ENCODE results near the gene RPRD1B. TPM values are rescaled to one million over a fixed set of nuclear protein-coding genes. Genes with fewer than 3 reads are reported as not detected.

RPRD1B gene
- total and polyA plus RNA-seq, 4 donors = 5.8 to 34.3 (median 29.4) TPM

GRCh38 chr20:38092915-38093314, 59.4 kb downstream of the RPRD1B start:
- no peaks in the 10 kb centered on the region for H3K27me3 ChIP-seq (ENCODE audit: control insufficient read depth in 4 of 4, insufficient read depth in 4 of 4, low read length in 3 of 4)
- H3K9me3 ChIP-seq (ENCODE audit: control insufficient read depth in 4 of 4, low read length in 3 of 4) = no peaks in the 10 kb centered on the region
- H3K9ac ChIP-seq (ENCODE audit: low read depth in 1 of 2, low read length in 2 of 2) = no peak overlapping the region
- TF ChIP-seq ZBTB33 (IDR thresholded peaks at IDR 0.05) = no peak
- no peak for TF ChIP-seq NR2F2 (IDR thresholded peaks at IDR 0.05)
- no peak for TF ChIP-seq HNF4G (IDR thresholded peaks at IDR 0.05)
- TF ChIP-seq GABPA (IDR thresholded peaks at IDR 0.05 in 1 of 2, conservative IDR thresholded peaks at IDR 0.05 in 1 of 2) = no peak
- no peak for TF ChIP-seq JUND (IDR thresholded peaks at IDR 0.05)
- no peak for TF ChIP-seq HNF4A (conservative IDR thresholded peaks at IDR 0.05)
- no peak overlapping the region for H3K4me3 ChIP-seq (ENCODE audit: low read depth in 1 of 3, low read length in 3 of 3)
- no peak for DNase-seq (ENCODE audit: low spot score)
- peak overlapping the region in 1 of 2 donors; percentile 6 for H3K27ac ChIP-seq (ENCODE audit: low read depth in 1 of 2, low read length in 2 of 2)
- H3K4me1 ChIP-seq (ENCODE audit: control insufficient read depth in 4 of 4, insufficient read depth in 4 of 4, low read length in 3 of 4) = peaks cover 0 to 7% (median 3%) of the 10 kb centered on the region in 4 donors
- H3K36me3 ChIP-seq (ENCODE audit: control insufficient read depth in 4 of 4, insufficient read depth in 3 of 4, low read depth in 1 of 4, low read length in 3 of 4) = peaks cover 10 to 33% (median 26%) of the 10 kb centered on the region in 4 donors

- TF ChIP-seq HNF4A (conservative IDR thresholded peaks at IDR 0.05) (peak; percentile 41 to 52), YY1 (IDR thresholded peaks at IDR 0.05) (no peak)
- H3K4me1 ChIP-seq (ENCODE audit: control insufficient read depth in 4 of 4, insufficient read depth in 4 of 4, low read length in 3 of 4) = peaks cover 0 to 7% (median 3%) of the 10 kb centered on the region in 4 donors
- no peak overlapping the region for H3K27ac ChIP-seq (ENCODE audit: low read depth in 1 of 2, low read length in 2 of 2)
- no peaks in the 10 kb centered on the region for H3K9me3 ChIP-seq (ENCODE audit: control insufficient read depth in 4 of 4, low read length in 3 of 4)
- no peak overlapping the region for H3K9ac ChIP-seq (ENCODE audit: low read depth in 1 of 2, low read length in 2 of 2)
- DNase-seq (ENCODE audit: low spot score) = no peak
- WGBS = 74% methylated on average over 8 of the region's 8 CpGs
- H3K4me3 ChIP-seq (ENCODE audit: low read depth in 1 of 3, low read length in 3 of 3) = no peak overlapping the region
- H3K27me3 ChIP-seq (ENCODE audit: control insufficient read depth in 4 of 4, insufficient read depth in 4 of 4, low read length in 3 of 4) = no peaks in the 10 kb centered on the region
- H3K36me3 ChIP-seq (ENCODE audit: control insufficient read depth in 4 of 4, insufficient read depth in 3 of 4, low read depth in 1 of 4, low read length in 3 of 4) = peaks cover 10 to 26% (median 19%) of the 10 kb centered on the region in 4 donors
Measured at GRCh38 chr20:38093641-38094077, 60.1 kb downstream of the RPRD1B start.

- Histone ChIP-seq H3K4me3 (ENCODE audit: low read depth in 1 of 3, low read length in 3 of 3) (no peak overlapping the region), H3K4me1 (ENCODE audit: control insufficient read depth in 4 of 4, insufficient read depth in 4 of 4, low read length in 3 of 4) (peaks cover 0 to 7% (median 3%) of the 10 kb centered on the region in 4 donors), H3K27me3 (ENCODE audit: control insufficient read depth in 4 of 4, insufficient read depth in 4 of 4, low read length in 3 of 4) (no peaks in the 10 kb centered on the region), H3K9ac (ENCODE audit: low read depth in 1 of 2, low read length in 2 of 2) (peak overlapping the region in 1 of 2 donors; percentile 33), H3K36me3 (ENCODE audit: control insufficient read depth in 4 of 4, insufficient read depth in 3 of 4, low read depth in 1 of 4, low read length in 3 of 4) (peaks cover 8 to 19% (median 14%) of the 10 kb centered on the region in 4 donors), H3K27ac (ENCODE audit: low read depth in 1 of 2, low read length in 2 of 2) (peak overlapping the region; percentile 64 to 75), H3K9me3 (ENCODE audit: control insufficient read depth in 4 of 4, low read length in 3 of 4) (no peaks in the 10 kb centered on the region)
- no peak for DNase-seq (ENCODE audit: low spot score)
- no peak for TF ChIP-seq MAX (IDR thresholded peaks at IDR 0.05)
- TF ChIP-seq ATF3 (IDR thresholded peaks at IDR 0.05) = no peak
- no peak for TF ChIP-seq NR2F2 (IDR thresholded peaks at IDR 0.05)
- no peak for TF ChIP-seq ZBTB33 (IDR thresholded peaks at IDR 0.05)
- TF ChIP-seq YY1 (IDR thresholded peaks at IDR 0.05) = no peak
- no peak for TF ChIP-seq EGR1 (IDR thresholded peaks at IDR 0.05; ENCODE audit: low read depth in 2 of 2)
- TF ChIP-seq FOXA1 (IDR thresholded peaks at IDR 0.05) = no peak
- no peak for TF ChIP-seq SP1 (IDR thresholded peaks at IDR 0.05)
- TF ChIP-seq FOXA2 (IDR thresholded peaks at IDR 0.05) = no peak
- no peak for TF ChIP-seq GABPA (IDR thresholded peaks at IDR 0.05 in 1 of 2, conservative IDR thresholded peaks at IDR 0.05 in 1 of 2)
- no peak for TF ChIP-seq HNF4G (IDR thresholded peaks at IDR 0.05)
- no peak for TF ChIP-seq RAD21 (IDR thresholded peaks at IDR 0.05)
- WGBS = 83% methylated on average over 1 of the region's 1 CpG
Measured at GRCh38 chr20:38094373-38094891, 60.9 kb downstream of the RPRD1B start.
